Hepatocyte (in vitro differentiated cells): ENCODE data around the gene CHRD.

ENCODE experiments used
- EZH2 ChIP-seq: fragments of 200-600 bp; sonication (generic); IDR thresholded peaks from 2 replicates; pipeline ENCODE4 v1.6.1; 2016; ENCODE audit warnings: antibody characterized with exemption, mild to moderate bottlenecking, borderline replicate concordance
- TF ChIP-seq, protein P1 (sequence below): fragments of 200-600 bp; sonication (generic); IDR thresholded peaks from 2 replicates; pipeline ENCODE4 v1.5.1; 2016; ENCODE audit warnings: antibody characterized with exemption, mild to moderate bottlenecking; ENCODE audit not compliant: poor library complexity

- TF ChIP-seq EZH2: no peak
- TF ChIP-seq, protein P1, sequence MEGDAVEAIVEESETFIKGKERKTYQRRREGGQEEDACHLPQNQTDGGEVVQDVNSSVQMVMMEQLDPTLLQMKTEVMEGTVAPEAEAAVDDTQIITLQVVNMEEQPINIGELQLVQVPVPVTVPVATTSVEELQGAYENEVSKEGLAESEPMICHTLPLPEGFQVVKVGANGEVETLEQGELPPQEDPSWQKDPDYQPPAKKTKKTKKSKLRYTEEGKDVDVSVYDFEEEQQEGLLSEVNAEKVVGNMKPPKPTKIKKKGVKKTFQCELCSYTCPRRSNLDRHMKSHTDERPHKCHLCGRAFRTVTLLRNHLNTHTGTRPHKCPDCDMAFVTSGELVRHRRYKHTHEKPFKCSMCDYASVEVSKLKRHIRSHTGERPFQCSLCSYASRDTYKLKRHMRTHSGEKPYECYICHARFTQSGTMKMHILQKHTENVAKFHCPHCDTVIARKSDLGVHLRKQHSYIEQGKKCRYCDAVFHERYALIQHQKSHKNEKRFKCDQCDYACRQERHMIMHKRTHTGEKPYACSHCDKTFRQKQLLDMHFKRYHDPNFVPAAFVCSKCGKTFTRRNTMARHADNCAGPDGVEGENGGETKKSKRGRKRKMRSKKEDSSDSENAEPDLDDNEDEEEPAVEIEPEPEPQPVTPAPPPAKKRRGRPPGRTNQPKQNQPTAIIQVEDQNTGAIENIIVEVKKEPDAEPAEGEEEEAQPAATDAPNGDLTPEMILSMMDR: no peak
These were observed 30.0 kb upstream of the CHRD start for GRCh38 chr3:184349563-184350470.
